SHP77 (cell line): Measurements from ENCODE around the gene GIMAP1.
"Not testable (repeated sequence)": the region's sequence is repeated elsewhere in the genome, so short reads cannot be mapped to it uniquely, and the experiment has no call there.

ENCODE experiments used
- DNase-seq, 2 experiments: peaks; one replicate each; lab custom pipeline; 2025; lab: John Stamatoyannopoulos, UW

GIMAP1 gene

DNA sequence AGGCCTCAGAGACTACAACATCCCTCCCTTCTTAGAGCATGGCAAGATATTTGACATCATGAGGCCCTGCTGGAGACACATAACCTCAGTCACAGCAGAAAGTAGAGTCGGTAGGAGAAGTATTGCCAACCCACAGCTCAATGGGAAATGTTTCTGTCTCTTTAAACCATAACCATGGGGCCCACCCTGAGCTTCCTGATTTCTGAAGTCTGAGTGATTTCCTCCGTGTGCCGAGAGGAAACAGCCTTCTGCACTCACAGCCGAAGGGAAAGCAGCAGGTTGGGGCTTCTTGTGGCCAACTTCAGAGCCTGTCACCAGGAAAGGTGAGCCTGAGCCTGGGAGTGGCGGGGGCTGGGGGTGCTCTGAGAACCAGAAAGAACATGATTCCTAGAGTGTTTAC is at the start of gene GIMAP1:
Gene GIMAP1, plus strand, starts transcription at position 246 of the 400 bp plus-strand sequence. CDS start 2,435 bp downstream, outside the sequence.
- no peak for DNase-seq

DNA sequence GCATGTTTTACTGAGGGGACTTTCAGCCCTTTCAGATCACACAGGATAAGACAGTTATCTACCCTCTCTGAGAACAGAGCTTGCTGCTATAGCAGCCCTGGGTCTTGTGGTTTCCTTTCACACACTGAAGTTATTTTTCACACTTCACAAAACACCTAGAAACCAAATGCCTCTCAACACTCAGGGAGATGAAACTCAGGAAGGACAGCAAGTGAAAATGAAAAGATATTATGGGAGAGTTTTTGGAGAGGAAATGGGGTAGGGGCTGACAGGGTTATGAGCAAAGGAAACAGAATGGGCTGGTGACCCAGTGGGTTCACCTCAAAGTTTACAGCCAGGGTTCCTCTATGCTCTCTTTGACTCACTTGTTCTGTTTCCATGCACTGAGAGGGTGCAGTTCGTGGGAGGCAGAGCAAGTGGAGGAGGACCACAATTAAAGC is 47.9 kb upstream of the GIMAP1 start:
- no peak for DNase-seq

GRCh38 chr7:150668977-150669376 is 47.4 kb upstream of the GIMAP1 start:
- no peak for DNase-seq

- not testable (repeated sequence) for DNase-seq
Measured at GRCh38 chr7:150671798-150672585, 44.4 kb upstream of the GIMAP1 start.

- DNase-seq, result no peak
Measured at GRCh38 chr7:150675714-150676113, 40.7 kb upstream of the GIMAP1 start.

DNA sequence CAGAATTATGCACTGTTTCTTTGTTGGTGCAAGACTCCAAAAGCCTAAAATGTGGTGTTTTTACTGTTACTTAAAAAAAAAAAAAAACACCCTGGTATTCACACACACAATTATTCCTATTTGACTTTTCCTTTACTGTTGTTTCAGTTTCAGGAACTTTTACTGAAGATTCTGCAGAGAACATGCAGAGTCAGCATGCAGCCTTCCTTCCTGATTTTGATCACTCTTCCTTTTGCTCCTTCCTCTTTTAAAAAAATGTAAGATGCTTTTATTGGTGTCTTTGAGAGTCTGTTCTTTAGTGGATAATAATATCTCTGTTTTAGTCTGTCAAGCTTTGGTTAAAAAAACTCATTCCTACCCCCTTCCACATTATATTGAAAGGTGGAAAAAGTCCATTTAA is 40.1 kb upstream of the GIMAP1 start:
- not testable (repeated sequence) for DNase-seq

GRCh38 chr7:150676854-150677253 is 39.6 kb upstream of the GIMAP1 start:
- DNase-seq, result not testable (repeated sequence)

GRCh38 chr7:150678601-150679000 is 37.8 kb upstream of the GIMAP1 start:
- not testable (repeated sequence) for DNase-seq

GRCh38 chr7:150680364-150680763 is 36.0 kb upstream of the GIMAP1 start:
- not testable (repeated sequence) for DNase-seq

DNA sequence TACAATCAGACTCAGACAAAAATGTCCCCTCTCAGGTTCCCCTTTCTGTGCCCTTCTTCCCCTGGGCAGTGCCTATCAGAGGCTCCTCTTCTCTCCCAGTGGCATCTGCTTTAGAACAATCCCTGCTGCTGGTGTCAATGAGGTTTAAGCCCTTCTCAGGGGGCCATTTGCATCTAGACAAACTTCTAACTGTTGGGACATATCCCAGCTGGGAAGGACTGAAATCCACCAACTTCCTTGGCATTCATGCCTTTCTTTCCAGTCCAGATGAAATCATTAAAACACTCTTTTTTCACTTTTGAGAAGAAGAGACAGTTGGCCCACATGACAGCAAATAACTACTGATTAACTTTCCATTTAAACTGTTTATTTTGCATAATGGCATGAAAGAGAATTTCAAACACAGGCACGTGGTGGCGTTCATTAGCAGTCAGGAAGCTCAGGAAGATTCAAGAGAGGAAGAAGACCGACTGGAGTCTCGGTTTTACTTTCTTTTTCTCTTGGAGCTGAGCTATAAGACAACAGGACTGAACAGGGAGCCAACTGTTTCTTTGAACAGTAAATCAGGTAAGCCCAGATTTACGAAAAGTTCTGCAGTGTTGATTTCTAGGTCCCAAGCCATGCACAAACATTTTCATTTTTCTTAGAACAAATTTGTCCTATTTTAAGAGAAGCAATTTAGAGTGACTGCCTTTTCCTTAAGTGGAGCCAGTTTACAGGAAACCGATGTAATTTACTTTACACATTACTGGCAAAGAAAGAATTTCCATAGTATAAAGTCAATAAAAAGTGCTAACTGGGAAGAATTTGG is 31.0 kb upstream of the GIMAP1 start, which contains the start of gene GIMAP2:
Gene GIMAP2, plus strand, starts transcription at position 488 of the 811 bp plus-strand sequence. CDS start 1,354 bp downstream, outside the sequence.
- no peak for DNase-seq

GRCh38 chr7:150686030-150686631 is 30.3 kb upstream of the GIMAP1 start:
- DNase-seq, result no peak

GRCh38 chr7:150688630-150689029 is 27.8 kb upstream of the GIMAP1 start:
- no peak for DNase-seq

DNA sequence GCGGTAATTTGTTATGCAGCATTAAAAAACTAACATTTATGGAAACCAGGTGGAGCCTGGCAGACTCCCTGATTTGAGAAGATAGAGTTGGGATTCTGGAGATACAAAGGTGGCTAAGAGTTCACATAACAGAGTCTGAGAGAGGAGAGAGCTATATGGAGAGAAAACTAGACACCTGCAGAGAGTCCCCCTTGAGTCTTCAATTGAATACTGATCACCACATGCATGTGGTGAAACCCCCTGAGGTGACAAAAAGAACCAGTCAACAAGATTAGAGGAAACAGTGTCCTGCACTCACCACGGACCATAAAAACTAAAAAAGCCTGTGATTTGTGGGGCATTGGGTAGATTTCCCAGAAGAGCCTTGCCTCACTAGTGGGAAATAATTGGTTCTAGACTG is 20.8 kb upstream of the GIMAP1 start:
- DNase-seq, result no peak

- DNase-seq, result no peak
Measured at GRCh38 chr7:150703209-150703608, 13.2 kb upstream of the GIMAP1 start.

DNA sequence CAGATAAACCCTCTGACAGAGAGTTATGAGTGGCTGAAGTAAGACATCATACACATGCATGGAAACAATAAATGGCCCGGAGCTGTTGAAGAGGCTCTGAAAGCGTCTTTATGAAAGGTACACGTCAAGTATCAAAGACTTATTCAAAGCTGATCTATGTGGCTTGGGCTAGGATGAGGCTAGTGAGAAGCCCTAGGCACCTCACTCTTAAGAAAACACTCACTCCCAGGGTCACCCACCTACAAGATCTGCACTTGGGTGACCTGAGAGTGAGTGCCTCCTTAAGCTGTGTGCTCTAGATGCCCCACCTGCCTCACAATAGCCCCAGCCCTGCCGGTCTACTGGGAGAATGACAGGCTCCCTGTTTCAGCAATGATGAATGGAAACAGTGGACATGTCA is 1.1 kb upstream of the GIMAP1 start:
- no peak for DNase-seq

DNA sequence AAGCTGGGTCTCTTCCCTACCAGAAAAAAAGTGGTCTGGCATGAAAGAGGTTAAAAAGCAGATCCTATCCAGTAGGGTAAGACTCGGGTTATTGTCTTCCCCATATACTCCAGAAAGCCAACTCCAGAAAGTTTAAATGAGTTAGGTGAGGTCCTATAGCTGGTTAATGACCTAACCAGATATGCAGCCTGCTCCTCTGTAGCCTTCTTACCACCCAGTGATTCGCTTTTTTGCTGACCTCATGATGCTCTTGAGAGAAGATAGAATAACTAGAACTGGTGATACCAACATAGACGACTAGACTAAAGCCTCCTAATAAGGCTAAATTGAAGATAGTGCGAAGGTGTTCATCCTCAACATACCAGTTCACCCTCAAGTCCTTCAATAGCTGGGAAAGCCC is 675 bp upstream of the GIMAP1 start:
- DNase-seq, result no peak

DNA sequence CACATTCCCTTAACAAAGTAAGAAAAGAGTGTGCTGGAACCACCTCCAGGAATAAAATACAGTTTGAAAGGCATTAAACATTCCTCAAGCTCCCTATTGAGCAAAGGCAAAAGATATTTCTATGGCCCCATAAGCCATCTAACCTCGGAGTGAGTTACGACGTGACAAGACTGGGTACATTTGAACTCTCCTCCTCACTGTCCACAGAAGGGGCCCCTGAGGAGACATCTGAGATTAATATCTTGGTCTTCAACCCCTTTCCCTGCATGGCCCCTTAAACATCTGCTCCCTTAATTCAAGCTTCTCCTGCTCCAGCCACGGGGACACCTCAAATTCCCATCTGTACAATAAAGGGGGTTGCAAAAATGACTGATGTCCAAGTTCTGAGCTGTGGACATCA is 526 bp downstream of the GIMAP1 start:
- no peak for DNase-seq

DNA sequence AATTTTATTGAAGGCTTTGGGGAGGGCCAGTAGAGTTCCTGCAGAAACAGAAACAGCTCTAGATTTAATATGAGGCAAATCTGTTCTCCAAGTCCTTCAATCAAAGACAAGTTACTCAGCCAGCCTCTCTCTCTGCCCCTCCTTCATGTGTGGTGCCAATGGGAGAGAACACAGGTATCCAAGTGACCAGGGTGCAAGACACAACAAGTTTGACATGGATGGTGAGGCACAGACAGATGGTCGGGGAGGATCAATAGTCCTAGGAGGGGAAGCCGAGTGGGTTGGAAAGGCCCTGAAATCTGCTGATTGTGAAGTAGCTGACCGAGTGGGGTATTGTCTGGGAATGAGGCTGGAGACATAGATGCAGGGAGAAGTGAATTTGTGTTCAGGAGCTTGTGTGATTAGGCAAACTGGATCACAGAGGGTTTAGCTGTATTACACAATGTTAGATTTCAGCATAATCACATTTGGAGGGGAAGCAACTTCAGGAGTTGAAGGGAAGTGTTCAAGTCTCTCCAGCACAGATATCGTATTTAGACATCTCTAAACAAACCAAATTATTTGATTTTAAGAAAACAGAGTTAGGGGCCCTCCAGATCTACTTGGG is 1.5 kb downstream of the GIMAP1 start:
- DNase-seq, result no peak

- DNase-seq, result no peak
Measured at GRCh38 chr7:150719436-150719835, 3.0 kb downstream of the GIMAP1 start.

DNA sequence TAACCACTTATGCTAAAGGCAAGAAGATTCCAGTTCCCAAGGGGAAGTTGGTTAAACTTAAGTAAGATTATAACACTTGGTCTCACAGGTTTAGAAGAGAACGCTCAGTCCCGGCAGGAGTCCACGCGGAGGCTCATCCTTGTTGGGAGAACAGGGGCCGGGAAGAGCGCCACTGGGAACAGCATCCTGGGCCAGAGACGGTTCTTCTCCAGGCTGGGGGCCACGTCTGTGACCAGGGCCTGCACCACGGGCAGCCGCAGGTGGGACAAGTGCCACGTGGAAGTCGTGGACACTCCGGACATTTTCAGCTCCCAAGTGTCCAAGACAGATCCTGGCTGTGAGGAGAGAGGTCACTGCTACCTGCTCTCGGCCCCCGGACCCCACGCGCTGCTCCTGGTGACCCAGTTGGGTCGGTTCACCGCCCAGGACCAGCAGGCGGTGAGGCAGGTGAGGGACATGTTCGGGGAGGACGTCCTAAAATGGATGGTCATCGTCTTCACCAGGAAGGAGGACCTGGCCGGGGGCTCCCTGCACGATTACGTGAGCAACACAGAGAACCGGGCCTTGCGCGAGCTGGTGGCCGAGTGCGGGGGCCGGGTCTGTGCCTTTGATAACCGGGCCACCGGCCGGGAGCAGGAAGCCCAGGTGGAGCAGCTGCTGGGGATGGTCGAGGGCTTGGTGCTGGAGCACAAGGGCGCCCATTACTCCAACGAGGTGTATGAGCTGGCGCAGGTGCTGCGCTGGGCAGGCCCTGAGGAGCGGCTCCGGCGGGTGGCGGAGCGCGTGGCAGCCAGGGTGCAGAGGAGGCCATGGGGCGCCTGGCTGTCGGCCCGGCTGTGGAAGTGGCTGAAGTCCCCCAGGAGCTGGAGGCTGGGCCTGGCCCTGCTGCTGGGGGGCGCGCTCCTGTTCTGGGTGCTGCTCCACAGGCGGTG is 3.8 kb downstream of the GIMAP1 start:
- no peak for DNase-seq

GRCh38 chr7:150721970-150722373 is 5.6 kb downstream of the GIMAP1 start:
- no peak for DNase-seq
